Fibroblast of skin of right biceps (primary cell): ENCODE data around the gene PLXNB1.
A peak's percentile ranks its signal among the peaks of the same experiment; 100 is the strongest.

Source experiments
- DNase-seq: peaks from one replicate; pipeline ENCODE4 v3.0.0-alpha.2; 2013

The PLXNB1 gene

DNA sequence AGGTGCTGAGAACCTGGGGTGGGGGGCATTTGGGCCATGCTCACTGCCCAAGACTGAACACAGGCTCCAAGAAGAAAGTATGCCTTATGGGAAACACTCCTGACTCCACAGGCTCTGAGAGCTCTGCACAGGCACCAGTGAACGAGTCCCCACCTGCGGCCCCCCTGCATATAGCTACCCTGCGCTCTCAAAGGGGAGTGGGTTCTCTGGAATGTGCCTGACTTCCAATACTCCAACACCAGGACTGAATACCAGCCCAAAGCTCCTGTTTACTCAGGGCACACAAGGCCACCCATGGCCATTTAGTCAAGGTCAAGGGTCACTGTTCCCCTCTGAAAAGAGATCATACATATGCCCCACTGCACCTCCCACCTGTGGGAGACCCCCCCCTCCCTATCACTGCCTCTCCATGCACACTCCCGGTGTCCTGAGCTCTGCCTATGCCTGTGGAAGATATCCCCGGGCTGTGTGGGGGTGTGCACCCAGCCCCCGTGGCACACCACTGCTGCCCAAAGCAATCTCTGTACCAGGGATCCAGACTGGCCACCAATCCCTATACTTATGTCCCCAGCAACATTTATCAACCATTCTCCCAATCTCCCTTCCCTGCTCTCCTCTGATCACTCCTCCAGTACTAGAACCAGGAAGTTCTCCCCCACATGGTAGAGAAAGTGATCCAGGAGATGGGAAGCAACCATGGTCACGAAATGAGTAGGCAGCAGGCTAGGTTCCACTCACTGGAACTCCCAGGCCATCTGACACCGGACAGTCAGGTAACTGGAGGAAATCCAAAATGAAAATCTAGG is 1.5 kb upstream of the PLXNB1 start:
- no peak for DNase-seq

DNA sequence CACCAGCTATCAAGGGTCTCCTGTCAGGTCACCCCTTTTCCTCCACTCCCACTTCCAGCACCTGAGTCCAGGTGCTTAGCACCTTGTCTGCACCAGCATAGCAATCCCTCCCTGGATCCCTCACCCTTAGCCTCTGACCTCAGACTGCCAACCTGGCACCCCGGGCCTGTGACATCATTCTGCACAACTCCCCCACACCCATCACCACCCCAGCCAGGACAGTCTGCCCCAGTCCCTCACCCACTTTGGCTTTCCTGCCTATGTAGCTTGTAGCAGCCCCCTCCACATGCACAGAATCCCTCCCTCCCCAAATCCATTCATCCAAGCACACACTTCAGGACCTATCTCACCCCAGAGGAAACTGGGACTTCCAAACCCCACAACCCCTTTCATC is 819 bp upstream of the PLXNB1 start:
- no peak for DNase-seq

DNA sequence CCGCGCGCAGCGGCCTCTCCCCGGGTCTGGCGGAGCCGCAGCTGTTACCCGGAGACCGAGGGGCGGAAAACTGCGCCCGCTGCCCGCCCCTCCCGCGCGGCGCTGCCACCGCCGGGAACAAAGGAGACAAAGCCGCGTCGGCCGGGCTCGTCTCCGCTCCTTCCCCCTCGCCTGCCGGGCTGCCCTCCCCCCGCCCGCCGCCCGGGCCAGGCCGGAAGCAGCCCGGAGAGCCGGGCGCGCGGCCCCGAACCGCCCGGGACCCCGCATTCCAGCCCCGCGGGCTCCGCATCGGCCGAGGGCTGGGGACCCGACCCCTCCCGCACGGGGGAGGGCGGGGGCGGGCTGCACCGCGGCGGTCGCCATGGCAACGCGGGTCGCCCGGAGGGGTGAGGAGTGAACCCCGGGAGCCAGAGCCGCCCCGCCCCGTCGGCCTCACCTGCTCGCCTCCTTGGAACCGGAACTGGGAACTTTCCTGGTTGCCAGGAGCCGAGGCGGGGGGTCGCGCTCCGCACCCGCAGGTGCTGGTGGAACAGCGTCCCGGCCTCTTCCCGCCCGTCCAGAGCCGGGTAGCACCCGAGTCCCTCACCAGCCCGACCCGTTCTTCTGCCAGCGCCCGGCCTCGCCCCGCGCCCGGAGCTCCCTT is 448 bp downstream of the PLXNB1 start:
- peak; percentile 42 for DNase-seq

DNA sequence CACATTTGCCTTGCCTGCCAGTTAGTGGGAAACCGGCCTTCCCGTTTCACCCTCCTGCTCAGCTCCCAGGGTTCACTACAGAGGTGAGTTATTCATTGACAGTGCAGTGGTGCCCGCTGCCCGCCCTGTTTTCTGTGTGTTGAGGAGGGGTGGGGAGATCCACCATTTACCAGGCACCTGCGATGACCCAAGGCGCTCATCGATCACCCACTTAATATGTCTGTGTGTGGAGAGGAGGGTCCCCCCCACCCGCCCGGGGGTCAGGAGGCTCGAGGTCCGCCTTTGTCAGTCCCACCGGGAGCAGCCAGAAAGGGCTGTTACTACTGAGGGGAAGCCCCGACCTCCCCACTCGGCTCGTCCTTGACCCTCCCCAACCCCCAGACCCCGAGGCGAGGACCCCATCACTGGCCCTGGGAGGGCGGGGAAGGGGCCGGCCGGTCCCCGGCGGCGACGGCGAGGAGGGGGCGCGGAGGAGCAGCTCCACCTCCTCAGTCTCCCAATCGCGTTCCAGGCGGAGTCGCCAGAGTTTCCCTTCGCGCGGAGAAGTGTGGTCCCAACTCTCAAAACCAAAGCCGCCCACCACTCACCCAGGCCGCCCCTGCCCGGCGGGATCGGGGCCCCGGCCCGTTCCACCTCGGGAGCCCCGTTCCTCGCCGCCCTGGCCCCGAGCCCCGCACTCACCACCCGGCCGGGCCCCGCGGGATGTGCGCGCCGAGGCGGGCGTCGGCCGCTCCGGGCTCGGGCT is 1.1 kb downstream of the PLXNB1 start:
- DNase-seq: peak; percentile 37

DNA sequence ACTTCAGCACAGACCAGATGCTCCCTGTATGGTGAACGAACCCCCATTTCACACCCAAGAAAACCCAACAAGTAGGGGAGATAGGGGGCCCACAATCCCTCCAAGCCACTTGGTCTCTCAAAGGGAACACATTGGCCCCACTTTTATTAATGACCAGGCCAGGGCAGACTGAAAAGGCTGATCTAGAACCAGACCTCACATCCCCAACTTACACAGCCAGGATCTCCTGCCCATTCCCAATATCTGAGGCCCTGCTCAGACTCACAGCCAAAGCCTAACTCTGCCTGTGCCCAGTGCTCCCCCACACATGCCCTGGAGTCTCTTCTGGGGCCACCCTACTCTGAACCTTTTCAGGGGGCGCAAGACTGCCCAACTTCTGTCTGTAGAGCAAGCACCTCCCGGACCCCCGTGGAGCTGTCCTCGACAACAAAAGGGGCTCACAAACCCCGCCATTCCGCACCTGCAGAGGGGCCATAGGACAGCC is 1.8 kb downstream of the PLXNB1 start:
- no peak for DNase-seq

GRCh38 chr3:48427630-48427962 is 2.3 kb downstream of the PLXNB1 start:
- DNase-seq: no peak

DNA sequence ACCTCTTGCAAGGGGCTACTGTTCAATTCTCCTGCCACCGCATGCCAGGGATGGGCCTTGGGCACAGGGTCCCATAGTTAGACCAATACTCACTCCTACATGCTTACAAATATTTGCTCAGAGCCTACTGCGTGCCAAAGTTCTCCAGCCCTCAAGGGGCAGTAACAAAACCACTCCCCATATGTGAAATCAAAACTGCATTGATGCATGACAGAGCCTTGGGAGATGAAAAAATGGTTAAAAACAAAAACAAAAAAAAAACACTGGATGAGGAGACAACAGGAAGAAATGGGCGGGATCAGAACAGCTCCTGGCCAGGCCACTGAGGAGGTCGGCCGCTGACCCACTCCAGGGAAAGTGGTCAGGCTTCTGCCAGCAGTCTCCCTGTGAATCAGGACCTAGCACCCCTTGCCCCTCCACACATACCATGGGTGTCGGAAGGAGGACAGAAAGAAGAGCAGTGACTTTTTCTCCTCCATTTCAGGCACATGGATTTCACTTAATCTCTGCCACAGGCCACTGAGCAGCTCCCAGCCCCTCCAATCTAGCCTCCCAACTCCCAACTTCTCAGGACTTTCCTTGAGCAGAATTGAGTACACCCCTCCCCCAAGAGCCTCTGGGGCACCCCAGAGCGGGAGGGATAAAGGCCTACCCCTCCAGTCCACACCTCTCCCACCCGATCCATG is 2.8 kb downstream of the PLXNB1 start:
- DNase-seq: no peak

GRCh38 chr3:48426401-48426909 is 3.4 kb downstream of the PLXNB1 start:
- DNase-seq: no peak

DNA sequence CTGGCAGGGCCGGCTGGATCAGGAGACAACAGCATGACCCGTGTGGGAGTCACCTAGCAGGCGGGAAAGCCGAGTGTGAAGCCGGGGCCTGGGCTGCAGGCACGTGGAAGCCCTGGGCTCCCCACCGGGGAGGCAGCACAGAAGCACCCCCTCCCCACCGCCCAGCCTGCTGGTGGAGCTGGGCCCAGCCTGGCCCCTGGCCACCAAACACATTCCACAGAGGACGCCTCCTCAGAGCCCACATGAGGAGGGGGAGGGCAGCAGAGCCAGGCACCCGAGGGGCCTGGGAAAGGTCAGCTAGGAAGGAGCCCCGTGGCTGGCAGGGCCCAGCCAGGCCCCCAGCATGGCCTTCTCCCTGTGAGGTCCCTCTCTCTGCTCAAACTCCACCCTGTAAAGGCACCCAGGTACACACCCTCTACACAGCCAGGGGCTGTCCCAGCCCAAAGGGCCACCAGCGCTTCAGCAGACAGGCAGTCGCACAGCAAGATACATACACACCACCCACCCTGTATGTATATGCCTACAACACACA is 4.5 kb downstream of the PLXNB1 start:
- DNase-seq: no peak

DNA sequence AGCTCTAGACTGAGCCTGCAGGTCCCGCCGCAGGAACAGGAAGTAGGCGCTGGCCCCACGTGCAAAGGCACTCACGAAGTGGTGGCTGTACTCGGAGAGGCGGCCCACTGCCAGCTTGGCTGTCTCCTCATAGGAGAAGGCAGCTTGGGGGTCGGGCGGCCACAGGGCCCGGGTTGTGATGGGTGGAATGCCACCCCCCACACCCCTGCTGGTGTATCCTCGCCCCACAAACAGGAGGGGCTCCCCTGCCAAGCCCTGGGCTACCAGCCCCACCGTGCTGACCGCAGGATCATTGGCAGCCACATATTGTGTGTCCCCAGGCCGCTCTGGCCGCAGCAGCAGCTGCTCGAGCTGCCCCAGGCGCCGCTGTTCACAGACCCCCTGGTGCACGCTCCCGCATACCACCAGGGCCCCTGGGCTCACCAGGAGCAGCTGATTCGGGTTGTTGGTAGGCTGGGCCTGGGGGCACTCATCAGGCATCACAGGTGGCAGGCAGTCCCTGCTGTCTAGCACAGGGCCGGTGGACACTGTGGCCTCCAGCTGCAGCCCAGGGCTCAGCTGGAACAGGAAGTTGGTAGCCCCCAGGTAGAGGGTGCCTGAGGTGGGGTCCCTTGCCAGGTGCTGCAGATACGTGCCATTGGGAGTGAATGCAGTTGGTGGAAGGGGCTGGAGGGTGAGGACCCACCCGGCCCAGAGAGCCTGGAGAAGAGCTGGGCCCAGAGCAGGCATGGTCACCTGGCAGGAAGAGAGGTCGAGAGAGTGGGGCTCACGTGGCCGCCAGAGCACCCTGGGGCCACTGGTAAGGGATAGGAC is 5.8 kb downstream of the PLXNB1 start:
- DNase-seq: no peak

- DNase-seq: no peak
Observed at GRCh38 chr3:48423241-48423882, 6.5 kb downstream of the PLXNB1 start.

- no peak for DNase-seq
Observed at GRCh38 chr3:48422681-48423080, 7.2 kb downstream of the PLXNB1 start.

- DNase-seq: no peak
Observed at GRCh38 chr3:48422272-48422671, 7.6 kb downstream of the PLXNB1 start.

GRCh38 chr3:48420561-48420960 is 9.3 kb downstream of the PLXNB1 start:
- DNase-seq: no peak

DNA sequence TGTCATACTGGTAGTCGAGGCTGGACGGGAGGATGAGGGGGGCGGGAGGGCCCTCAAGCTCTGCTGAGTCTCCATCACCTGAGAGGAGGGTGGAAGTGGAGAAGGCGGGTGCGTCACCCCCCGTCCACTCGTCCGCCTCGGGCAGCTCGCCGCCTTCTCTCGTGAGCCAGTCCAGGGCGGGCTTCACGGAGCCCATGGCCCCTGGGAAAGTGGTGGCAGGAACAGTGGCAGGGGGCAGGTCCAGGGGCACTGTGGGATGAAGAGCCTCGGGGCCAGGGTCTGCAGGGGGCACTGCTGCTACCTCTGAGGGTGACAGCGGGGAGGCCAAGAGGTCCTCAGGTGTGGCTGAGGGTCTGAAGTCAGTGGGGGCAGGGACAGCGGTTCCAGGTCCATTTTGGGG is 10.3 kb downstream of the PLXNB1 start:
- no peak for DNase-seq

DNA sequence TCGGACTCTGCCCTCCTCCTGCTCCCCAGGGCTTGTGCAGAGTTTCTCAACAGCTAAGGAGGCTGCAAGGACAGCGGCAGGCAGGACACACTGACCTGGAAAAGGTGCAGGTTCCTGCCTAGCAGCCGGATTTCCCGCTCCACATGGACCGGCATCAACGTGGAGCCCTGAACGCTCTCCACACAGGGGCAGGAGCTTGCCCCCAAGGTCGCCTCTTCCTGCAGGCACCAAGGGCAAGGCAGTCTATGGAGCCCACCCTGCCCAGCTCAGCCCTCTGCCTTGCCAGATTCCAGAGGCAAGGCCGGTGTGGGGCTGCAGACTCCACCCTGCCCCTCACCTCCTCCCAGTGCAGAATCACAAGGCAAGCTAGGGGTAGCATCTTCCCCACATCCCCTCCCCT is 10.7 kb downstream of the PLXNB1 start:
- no peak for DNase-seq

- no peak for DNase-seq
Observed at GRCh38 chr3:48418651-48419050, 11.2 kb downstream of the PLXNB1 start.

GRCh38 chr3:48418140-48418539 is 11.7 kb downstream of the PLXNB1 start:
- DNase-seq: no peak

- no peak for DNase-seq
Observed at GRCh38 chr3:48417529-48418108, 12.3 kb downstream of the PLXNB1 start.

- DNase-seq: no peak
Observed at GRCh38 chr3:48416546-48416945, 13.3 kb downstream of the PLXNB1 start.

- DNase-seq: no peak
Observed at GRCh38 chr3:48416091-48416505, 13.8 kb downstream of the PLXNB1 start.
